WI38 (cell line): ENCODE results near the gene BCL2.

Experiments used
- H3K4me3 ChIP-seq: 2 replicates; pipeline ENCODE4 v1.5.1; 2011; ENCODE audit warnings: low read depth, mild to moderate bottlenecking, control low read depth, low read length
- CTCF ChIP-seq: IDR thresholded peaks from 2 replicates; pipeline ENCODE4 v1.5.1; 2012; ENCODE audit warnings: low read depth, mild to moderate bottlenecking, control low read depth, low read length

The BCL2 gene

GRCh38 chr18:63177259-63177658 is 142.3 kb downstream of the BCL2 start:
- no peak overlapping the region for H3K4me3 ChIP-seq
- TF ChIP-seq CTCF: no peak

- no peak for TF ChIP-seq CTCF
- no peak overlapping the region for H3K4me3 ChIP-seq
Observed at GRCh38 chr18:63175264-63175663, 144.3 kb downstream of the BCL2 start.

- no peak for TF ChIP-seq CTCF
- no peak overlapping the region for H3K4me3 ChIP-seq
Observed at GRCh38 chr18:63173983-63174382, 145.6 kb downstream of the BCL2 start.

- no peak overlapping the region for H3K4me3 ChIP-seq
- no peak for TF ChIP-seq CTCF
Observed at GRCh38 chr18:63169853-63170252, 149.7 kb downstream of the BCL2 start.

GRCh38 chr18:63168287-63168686 is 151.3 kb downstream of the BCL2 start:
- H3K4me3 ChIP-seq: no peak overlapping the region
- TF ChIP-seq CTCF: no peak

GRCh38 chr18:63166142-63166541 is 153.4 kb downstream of the BCL2 start:
- H3K4me3 ChIP-seq: no peak overlapping the region
- TF ChIP-seq CTCF: no peak

GRCh38 chr18:63164396-63164795 is 155.2 kb downstream of the BCL2 start:
- no peak for TF ChIP-seq CTCF
- H3K4me3 ChIP-seq: no peak overlapping the region
